ENCODE measurements around the gene CCKAR. TPM values are rescaled to one million over a fixed set of nuclear protein-coding genes. Genes with fewer than 3 reads are reported as not detected.

Gene CCKAR, protein sequence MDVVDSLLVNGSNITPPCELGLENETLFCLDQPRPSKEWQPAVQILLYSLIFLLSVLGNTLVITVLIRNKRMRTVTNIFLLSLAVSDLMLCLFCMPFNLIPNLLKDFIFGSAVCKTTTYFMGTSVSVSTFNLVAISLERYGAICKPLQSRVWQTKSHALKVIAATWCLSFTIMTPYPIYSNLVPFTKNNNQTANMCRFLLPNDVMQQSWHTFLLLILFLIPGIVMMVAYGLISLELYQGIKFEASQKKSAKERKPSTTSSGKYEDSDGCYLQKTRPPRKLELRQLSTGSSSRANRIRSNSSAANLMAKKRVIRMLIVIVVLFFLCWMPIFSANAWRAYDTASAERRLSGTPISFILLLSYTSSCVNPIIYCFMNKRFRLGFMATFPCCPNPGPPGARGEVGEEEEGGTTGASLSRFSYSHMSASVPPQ
- total RNA-seq (0.09 TPM), polyA plus RNA-seq (0.05 TPM)
- long read RNA-seq, donor 1: 0 reads
- long read RNA-seq, donor 2: 0 reads
- long read RNA-seq, donor 3: 0 reads
- long read RNA-seq, donor 4: 0 reads
- long read RNA-seq, donor 5: 0 reads
- long read RNA-seq, donor 6: 0 reads
- long read RNA-seq, donor 7: 0 reads
- long read RNA-seq, donor 8: 0 reads
- long read RNA-seq, donor 9: 0 reads
- long read RNA-seq, donor 10: 0 reads

DNA sequence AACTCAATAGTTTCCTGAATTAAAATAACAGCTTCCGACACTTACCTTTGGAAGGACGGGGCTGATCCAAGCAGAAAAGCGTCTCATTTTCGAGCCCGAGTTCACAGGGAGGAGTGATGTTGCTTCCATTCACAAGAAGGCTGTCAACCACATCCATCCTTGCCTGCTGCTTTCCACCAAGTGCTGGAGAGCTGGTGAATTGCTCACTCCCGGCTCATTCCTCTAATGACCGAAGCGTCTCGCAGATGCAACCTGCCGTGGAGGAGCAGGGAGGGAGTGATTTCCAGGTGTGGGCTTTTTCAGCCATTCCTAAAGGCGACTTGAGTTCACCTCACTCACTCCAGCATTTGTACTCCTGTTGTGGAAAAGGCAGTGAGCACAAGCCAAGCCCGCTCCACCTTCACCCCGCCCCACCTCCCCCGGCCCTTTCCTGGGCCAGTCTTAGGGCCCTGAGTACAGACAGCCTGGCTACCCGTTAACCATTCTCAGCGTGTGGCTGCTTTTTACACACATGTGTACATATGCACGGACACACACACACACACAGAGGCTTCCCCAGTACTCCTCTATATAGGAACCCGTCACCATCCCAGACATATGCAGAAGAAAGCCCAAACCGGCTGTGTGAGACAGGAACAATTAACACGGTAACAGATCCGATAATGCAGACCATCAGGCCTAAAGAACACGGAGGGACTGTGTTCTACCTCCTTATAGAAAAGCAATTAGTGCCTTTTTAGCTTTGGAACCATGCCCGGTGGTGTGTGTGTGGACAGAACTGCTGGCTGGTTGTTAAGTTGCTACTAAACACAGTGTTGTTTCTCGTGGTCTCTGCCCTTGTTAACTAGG is at the start of gene CCKAR:
TSS of gene CCKAR (minus strand) at position 374 of the 849 bp plus-strand sequence. CDS start at position 157, 217 bp downstream.
- peaks cover 0 to 8% of the 10 kb centered on the region in 2 donors for H3K27me3 ChIP-seq (ENCODE audit: control insufficient read depth in 2 of 2, insufficient read depth in 1 of 2, low read length in 1 of 2)
- WGBS: 88% methylated on average over 24 of the region's 24 CpGs
- H3K27ac ChIP-seq (ENCODE audit: low read depth in 1 of 2, low read length in 1 of 2): no peak within 1 kb of the TSS
- no peak for DNase-seq (ENCODE audit: low read depth in 6 of 9, low spot score in 9 of 9)
- no peaks in the 10 kb centered on the region for H3K36me3 ChIP-seq (ENCODE audit: control insufficient read depth in 2 of 2, insufficient read depth in 2 of 2, low read length in 1 of 2)
- no peak within 1 kb of the TSS for H3K4me3 ChIP-seq (ENCODE audit: low read length in 2 of 2)
- no peaks in the 10 kb centered on the region for H3K9me3 ChIP-seq (ENCODE audit: control insufficient read depth in 2 of 2, insufficient read depth in 1 of 2, low read length in 1 of 2)
- peaks cover 0 to 2% of the 10 kb centered on the region in 2 donors for H3K4me1 ChIP-seq (ENCODE audit: control insufficient read depth in 2 of 2, insufficient read depth in 2 of 2, low read length in 2 of 2)

- Histone ChIP-seq H3K36me3 (ENCODE audit: control insufficient read depth in 2 of 2, insufficient read depth in 2 of 2, low read length in 1 of 2) (no peaks in the 10 kb centered on the region), H3K27me3 (ENCODE audit: control insufficient read depth in 2 of 2, insufficient read depth in 1 of 2, low read length in 1 of 2) (no peaks in the 10 kb centered on the region), H3K4me1 (ENCODE audit: control insufficient read depth in 2 of 2, insufficient read depth in 2 of 2, low read length in 2 of 2) (no peaks in the 10 kb centered on the region), H3K4me3 (ENCODE audit: low read length in 2 of 2) (no peak overlapping the region), H3K27ac (ENCODE audit: low read depth in 1 of 2, low read length in 1 of 2) (no peak overlapping the region), H3K9me3 (ENCODE audit: control insufficient read depth in 2 of 2, insufficient read depth in 1 of 2, low read length in 1 of 2) (no peaks in the 10 kb centered on the region)
- DNase-seq (ENCODE audit: low read depth in 6 of 9, low spot score in 9 of 9): no peak
- WGBS: 94% methylated on average over 2 of the region's 2 CpGs
Measured at GRCh38 chr4:26533685-26534084, 43.4 kb upstream of the CCKAR start.

- 92% methylated on average over 5 of the region's 5 CpGs for WGBS
- H3K9me3 ChIP-seq (ENCODE audit: control insufficient read depth in 2 of 2, insufficient read depth in 1 of 2, low read length in 1 of 2): no peaks in the 10 kb centered on the region
- H3K36me3 ChIP-seq (ENCODE audit: control insufficient read depth in 2 of 2, insufficient read depth in 2 of 2, low read length in 1 of 2): no peaks in the 10 kb centered on the region
- no peak overlapping the region for H3K27ac ChIP-seq (ENCODE audit: low read depth in 1 of 2, low read length in 1 of 2)
- H3K4me1 ChIP-seq (ENCODE audit: control insufficient read depth in 2 of 2, insufficient read depth in 2 of 2, low read length in 2 of 2): no peaks in the 10 kb centered on the region
- no peak for DNase-seq (ENCODE audit: low read depth in 6 of 9, low spot score in 9 of 9)
- no peaks in the 10 kb centered on the region for H3K27me3 ChIP-seq (ENCODE audit: control insufficient read depth in 2 of 2, insufficient read depth in 1 of 2, low read length in 1 of 2)
- no peak overlapping the region for H3K4me3 ChIP-seq (ENCODE audit: low read length in 2 of 2)
Measured at GRCh38 chr4:26531491-26532116, 41.3 kb upstream of the CCKAR start.

GRCh38 chr4:26530099-26530498 is 39.8 kb upstream of the CCKAR start:
- no peak overlapping the region for H3K4me3 ChIP-seq (ENCODE audit: low read length in 2 of 2)
- H3K27ac ChIP-seq (ENCODE audit: low read depth in 1 of 2, low read length in 1 of 2): no peak overlapping the region
- H3K27me3 ChIP-seq (ENCODE audit: control insufficient read depth in 2 of 2, insufficient read depth in 1 of 2, low read length in 1 of 2): no peaks in the 10 kb centered on the region
- no peaks in the 10 kb centered on the region for H3K9me3 ChIP-seq (ENCODE audit: control insufficient read depth in 2 of 2, insufficient read depth in 1 of 2, low read length in 1 of 2)
- no peak for DNase-seq (ENCODE audit: low read depth in 6 of 9, low spot score in 9 of 9)
- 96% methylated on average over 5 of the region's 5 CpGs for WGBS
- H3K36me3 ChIP-seq (ENCODE audit: control insufficient read depth in 2 of 2, insufficient read depth in 2 of 2, low read length in 1 of 2): no peaks in the 10 kb centered on the region
- no peaks in the 10 kb centered on the region for H3K4me1 ChIP-seq (ENCODE audit: control insufficient read depth in 2 of 2, insufficient read depth in 2 of 2, low read length in 2 of 2)

DNA sequence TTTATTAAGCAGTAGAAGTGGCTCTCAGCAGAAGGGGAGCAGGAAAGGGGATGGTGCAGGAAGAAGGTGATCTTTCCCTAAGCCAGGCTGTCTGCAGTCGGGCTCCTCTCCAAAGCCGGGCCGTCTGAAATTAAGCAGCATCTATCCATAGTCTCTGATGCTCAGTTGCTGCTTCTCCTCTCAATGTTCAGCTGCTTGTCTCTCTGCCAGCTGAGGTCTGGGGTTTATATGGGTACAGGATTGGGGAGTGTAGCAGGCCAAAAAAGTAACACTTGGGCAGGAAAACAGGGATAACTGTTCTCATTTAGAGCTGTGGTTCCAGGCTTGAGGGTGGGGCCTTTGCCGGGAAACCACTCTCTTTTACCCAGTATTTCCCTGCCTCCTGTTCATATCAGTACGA is 39.2 kb upstream of the CCKAR start:
- no peak for DNase-seq (ENCODE audit: low read depth in 6 of 9, low spot score in 9 of 9)
- Histone ChIP-seq H3K36me3 (ENCODE audit: control insufficient read depth in 2 of 2, insufficient read depth in 2 of 2, low read length in 1 of 2) (no peaks in the 10 kb centered on the region), H3K9me3 (ENCODE audit: control insufficient read depth in 2 of 2, insufficient read depth in 1 of 2, low read length in 1 of 2) (no peaks in the 10 kb centered on the region), H3K27ac (ENCODE audit: low read depth in 1 of 2, low read length in 1 of 2) (no peak overlapping the region), H3K4me3 (ENCODE audit: low read length in 2 of 2) (no peak overlapping the region), H3K27me3 (ENCODE audit: control insufficient read depth in 2 of 2, insufficient read depth in 1 of 2, low read length in 1 of 2) (no peaks in the 10 kb centered on the region), H3K4me1 (ENCODE audit: control insufficient read depth in 2 of 2, insufficient read depth in 2 of 2, low read length in 2 of 2) (no peaks in the 10 kb centered on the region)
- 87% methylated on average over 5 of the region's 5 CpGs for WGBS

GRCh38 chr4:26525771-26526150 is 35.5 kb upstream of the CCKAR start:
- H3K27me3 ChIP-seq (ENCODE audit: control insufficient read depth in 2 of 2, insufficient read depth in 1 of 2, low read length in 1 of 2): no peaks in the 10 kb centered on the region
- no peak overlapping the region for H3K27ac ChIP-seq (ENCODE audit: low read depth in 1 of 2, low read length in 1 of 2)
- 91% methylated on average over 4 of the region's 4 CpGs for WGBS
- no peaks in the 10 kb centered on the region for H3K9me3 ChIP-seq (ENCODE audit: control insufficient read depth in 2 of 2, insufficient read depth in 1 of 2, low read length in 1 of 2)
- no peaks in the 10 kb centered on the region for H3K36me3 ChIP-seq (ENCODE audit: control insufficient read depth in 2 of 2, insufficient read depth in 2 of 2, low read length in 1 of 2)
- H3K4me1 ChIP-seq (ENCODE audit: control insufficient read depth in 2 of 2, insufficient read depth in 2 of 2, low read length in 2 of 2): no peaks in the 10 kb centered on the region
- H3K4me3 ChIP-seq (ENCODE audit: low read length in 2 of 2): no peak overlapping the region
- DNase-seq (ENCODE audit: low read depth in 6 of 9, low spot score in 9 of 9): no peak

DNA sequence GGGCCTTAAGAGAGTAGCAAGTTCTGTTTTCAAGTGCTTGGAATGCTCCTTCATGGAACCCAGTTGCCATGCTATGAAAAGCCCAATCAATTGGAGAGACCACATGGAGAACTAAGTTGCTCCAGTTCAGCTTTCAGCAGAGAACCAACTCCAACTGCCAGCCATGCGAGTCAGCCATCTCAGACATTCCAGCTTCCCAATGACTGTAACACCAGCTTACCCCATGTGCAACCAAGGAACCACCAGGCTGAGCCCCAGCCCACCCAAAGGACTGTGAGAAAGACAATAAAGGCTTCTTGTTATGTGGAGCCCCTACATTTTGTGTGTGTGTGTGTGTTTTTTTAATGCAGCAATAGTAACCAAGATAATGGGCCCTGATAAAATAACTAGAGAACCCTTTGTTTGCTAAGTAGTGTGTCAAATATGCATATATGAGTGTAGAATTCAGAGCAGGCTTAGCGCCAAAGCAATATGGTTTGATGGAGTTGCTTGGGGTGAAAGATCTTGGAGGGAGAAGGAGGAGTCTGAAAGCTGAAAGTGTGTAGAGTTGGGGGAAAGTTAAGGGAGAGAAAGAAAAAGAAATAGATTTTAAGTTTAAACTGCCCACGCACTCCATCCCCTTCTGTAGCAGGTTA is 35.0 kb upstream of the CCKAR start:
- no peaks in the 10 kb centered on the region for H3K27me3 ChIP-seq (ENCODE audit: control insufficient read depth in 2 of 2, insufficient read depth in 1 of 2, low read length in 1 of 2)
- H3K27ac ChIP-seq (ENCODE audit: low read depth in 1 of 2, low read length in 1 of 2): no peak overlapping the region
- no peak for DNase-seq (ENCODE audit: low read depth in 6 of 9, low spot score in 9 of 9)
- no peak overlapping the region for H3K4me3 ChIP-seq (ENCODE audit: low read length in 2 of 2)
- no peaks in the 10 kb centered on the region for H3K9me3 ChIP-seq (ENCODE audit: control insufficient read depth in 2 of 2, insufficient read depth in 1 of 2, low read length in 1 of 2)
- H3K36me3 ChIP-seq (ENCODE audit: control insufficient read depth in 2 of 2, insufficient read depth in 2 of 2, low read length in 1 of 2): no peaks in the 10 kb centered on the region
- no peaks in the 10 kb centered on the region for H3K4me1 ChIP-seq (ENCODE audit: control insufficient read depth in 2 of 2, insufficient read depth in 2 of 2, low read length in 2 of 2)
- 98% methylated on average over 3 of the region's 3 CpGs for WGBS

DNA sequence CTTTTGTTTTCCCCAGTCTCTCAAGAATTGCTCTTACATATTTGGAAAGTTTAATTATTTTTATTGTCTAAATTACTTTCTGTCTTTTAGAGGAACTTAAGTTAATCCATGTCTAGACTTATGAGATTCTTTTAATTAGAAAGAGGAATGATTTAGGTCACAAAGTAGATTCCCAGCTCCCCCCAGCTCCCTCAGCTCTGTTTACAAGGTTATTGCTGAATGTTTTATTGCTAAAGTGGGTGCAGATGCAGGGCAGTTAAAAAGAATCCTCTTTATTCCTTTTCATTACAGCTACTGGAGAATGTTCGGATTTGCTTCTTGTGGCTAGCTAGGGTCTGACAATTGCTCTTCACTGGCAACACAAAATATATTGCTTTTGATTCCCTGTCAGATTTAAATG is 33.7 kb upstream of the CCKAR start:
- no peaks in the 10 kb centered on the region for H3K36me3 ChIP-seq (ENCODE audit: control insufficient read depth in 2 of 2, insufficient read depth in 2 of 2, low read length in 1 of 2)
- H3K27ac ChIP-seq (ENCODE audit: low read depth in 1 of 2, low read length in 1 of 2): no peak overlapping the region
- DNase-seq (ENCODE audit: low read depth in 6 of 9, low spot score in 9 of 9): no peak
- H3K27me3 ChIP-seq (ENCODE audit: control insufficient read depth in 2 of 2, insufficient read depth in 1 of 2, low read length in 1 of 2): no peaks in the 10 kb centered on the region
- WGBS: 100% methylated on average over 1 of the region's 1 CpG
- no peaks in the 10 kb centered on the region for H3K9me3 ChIP-seq (ENCODE audit: control insufficient read depth in 2 of 2, insufficient read depth in 1 of 2, low read length in 1 of 2)
- H3K4me1 ChIP-seq (ENCODE audit: control insufficient read depth in 2 of 2, insufficient read depth in 2 of 2, low read length in 2 of 2): no peaks in the 10 kb centered on the region
- H3K4me3 ChIP-seq (ENCODE audit: low read length in 2 of 2): no peak overlapping the region

Data from thymus (tissue), 14 donors.